Epithelial cell of umbilical artery (primary cell): Measurements from ENCODE around the gene ZNF524. TPM values are rescaled to one million over a fixed set of nuclear protein-coding genes. Genes with fewer than 3 reads are reported as not detected.

Experiments
- total RNA-seq: library from RNA; depleted of rRNA; stranded (reverse); fragments of >200 nt; gene quantifications from 2 replicates; pipeline ENCODE4 v1.2.3, GENCODE V29; 2014

Gene ZNF524, protein sequence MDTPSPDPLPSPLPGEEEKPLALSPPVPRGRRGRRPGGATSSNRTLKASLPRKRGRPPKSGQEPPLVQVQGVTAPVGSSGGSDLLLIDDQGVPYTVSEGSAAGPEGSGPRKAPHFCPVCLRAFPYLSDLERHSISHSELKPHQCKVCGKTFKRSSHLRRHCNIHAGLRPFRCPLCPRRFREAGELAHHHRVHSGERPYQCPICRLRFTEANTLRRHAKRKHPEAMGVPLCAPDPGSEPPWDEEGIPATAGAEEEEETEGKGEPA
- 7.8 and 10.3 TPM in 2 replicates for total RNA-seq

DNA sequence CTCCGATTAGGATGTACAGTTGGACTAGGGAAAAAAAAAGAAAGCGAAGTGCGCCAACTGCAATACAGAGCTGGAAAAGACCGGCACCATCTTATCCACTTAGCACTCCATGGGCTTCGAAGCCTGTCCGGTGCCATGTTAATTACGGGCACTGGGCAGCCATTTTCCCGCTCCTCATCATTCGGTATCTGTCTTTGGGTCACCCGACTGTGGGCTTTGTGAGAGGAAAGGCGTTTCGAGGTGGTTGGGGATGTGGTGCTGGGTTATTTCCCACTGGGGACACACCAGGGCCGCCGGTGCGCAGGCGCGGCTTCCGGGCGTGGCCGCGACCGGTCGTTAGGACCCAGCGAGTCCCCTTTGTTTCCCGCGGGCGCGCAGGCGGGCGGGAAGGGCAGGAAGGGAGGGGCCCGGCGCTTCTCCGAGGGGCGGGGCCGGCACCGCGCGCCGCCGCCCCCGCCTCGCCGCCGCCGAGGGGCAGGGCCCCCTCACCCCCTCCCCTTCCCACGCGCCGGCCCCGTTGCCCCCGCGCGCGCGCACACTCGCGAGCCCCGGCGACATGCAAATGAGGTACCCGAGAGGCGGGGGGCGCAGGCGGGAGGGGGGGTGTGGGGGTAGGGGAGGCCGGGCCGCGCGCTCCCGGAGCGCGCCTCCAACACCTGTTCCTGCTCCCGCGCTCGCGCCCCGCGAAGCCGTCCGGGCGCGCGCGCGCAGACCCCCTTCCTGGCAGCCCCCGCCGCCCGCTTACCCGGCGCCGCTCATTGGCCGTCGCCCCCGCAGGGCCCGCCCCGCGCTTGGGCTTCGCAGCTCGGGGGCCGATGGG, at the start of gene ZNF524:
ZNF524 (plus strand) TSS at position 447 of the 820 bp plus-strand sequence. CDS start 1,825 bp downstream, outside the sequence.

DNA sequence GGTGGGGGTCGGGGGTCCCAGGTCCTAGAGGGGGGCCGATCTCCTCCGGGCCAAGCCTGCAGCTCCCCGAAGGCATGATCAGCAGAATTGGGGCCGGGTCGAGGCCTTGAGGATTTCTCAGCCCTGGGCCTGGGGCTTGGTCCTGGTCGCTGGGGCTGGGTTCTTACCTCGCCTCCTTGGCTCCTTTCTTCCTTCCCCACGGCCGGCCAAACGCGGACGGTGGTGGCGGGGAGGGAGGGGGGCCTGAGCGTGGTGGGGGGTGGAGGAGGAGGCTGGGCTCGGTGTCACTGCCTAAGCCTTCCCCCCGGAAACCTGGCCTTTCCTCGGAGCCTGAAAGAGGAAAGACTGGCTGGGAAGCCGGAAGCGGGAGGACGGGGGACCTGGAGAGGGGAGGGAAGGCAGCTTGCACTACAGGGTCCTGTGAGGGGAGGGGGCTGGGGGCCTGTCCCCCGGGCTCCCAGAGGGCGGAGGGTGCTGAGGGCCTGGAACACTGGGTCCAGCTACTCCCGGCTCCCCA, 19.4 kb upstream of the ZNF524 start, which contains the start of gene ZNF579:
ZNF579 (minus strand) TSS at position 221 of the 517 bp plus-strand sequence. CDS start 1,209 bp downstream, outside the sequence.

DNA sequence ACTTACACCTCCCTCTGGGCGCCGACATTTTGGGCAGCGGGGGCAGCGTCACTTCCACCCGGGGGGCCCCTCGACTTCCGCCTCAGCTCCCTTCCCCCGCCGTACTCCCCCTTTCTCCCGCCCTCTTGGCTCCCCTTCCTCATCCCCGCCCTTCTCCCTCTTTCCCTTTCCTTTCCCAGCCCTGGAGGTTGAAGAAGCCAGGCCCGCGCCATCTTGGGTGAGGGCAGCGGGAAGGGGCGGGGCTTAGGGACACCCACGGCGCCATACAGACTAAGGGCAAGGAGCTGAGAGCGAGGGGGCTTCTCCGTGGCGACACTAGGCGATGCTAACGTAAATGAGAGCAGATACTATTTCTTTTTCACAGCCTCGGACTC, 633 bp upstream of the ZNF524 start, which contains the start of gene FIZ1:
FIZ1 (minus strand) TSS at position 50 of the 374 bp plus-strand sequence. CDS start 1,652 bp downstream, outside the sequence.

DNA sequence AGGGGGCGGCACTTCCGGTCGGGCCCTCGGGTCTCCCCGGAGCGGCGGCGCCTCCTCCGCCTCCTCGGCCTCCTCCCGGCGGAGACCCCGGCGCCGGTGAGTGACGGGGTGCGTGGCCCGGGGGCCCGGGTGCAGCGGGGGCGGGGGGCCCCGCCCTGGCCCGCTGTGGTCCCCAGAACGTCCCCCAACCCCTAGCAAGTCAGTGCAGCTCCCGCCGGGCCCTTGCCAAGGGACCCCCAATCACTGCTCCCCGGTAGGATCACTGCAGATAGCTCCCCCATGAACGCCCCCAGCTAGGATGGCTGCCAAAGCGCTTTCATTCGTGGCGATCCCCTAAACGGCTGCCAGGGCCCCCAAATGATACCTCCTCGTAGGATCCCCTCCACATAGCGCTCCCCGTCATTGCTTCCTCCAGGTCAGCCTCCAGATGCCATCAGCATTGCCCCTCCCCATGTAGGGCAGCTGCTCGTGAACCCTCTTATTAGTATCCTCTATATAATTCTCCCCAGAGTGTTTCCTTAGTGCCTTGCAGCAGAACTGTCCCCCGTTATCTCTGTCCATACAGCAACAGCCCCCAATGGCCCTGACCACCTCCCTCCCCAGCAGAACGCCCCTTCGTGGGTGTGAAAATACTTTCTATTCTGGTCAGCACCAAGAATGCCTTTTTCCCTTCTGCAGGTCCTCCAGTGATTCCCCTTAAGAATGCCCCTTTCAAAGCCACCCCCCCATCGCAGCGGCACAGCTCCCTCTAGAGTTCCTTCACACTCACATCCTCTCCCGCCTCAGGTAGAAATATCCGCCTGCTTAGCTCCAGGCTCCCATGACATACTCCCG, 5.8 kb downstream of the ZNF524 start, which contains the start of gene ZNF865:
ZNF865 (plus strand) TSS at position 11 of the 834 bp plus-strand sequence. CDS start 7,972 bp downstream, outside the sequence.

DNA sequence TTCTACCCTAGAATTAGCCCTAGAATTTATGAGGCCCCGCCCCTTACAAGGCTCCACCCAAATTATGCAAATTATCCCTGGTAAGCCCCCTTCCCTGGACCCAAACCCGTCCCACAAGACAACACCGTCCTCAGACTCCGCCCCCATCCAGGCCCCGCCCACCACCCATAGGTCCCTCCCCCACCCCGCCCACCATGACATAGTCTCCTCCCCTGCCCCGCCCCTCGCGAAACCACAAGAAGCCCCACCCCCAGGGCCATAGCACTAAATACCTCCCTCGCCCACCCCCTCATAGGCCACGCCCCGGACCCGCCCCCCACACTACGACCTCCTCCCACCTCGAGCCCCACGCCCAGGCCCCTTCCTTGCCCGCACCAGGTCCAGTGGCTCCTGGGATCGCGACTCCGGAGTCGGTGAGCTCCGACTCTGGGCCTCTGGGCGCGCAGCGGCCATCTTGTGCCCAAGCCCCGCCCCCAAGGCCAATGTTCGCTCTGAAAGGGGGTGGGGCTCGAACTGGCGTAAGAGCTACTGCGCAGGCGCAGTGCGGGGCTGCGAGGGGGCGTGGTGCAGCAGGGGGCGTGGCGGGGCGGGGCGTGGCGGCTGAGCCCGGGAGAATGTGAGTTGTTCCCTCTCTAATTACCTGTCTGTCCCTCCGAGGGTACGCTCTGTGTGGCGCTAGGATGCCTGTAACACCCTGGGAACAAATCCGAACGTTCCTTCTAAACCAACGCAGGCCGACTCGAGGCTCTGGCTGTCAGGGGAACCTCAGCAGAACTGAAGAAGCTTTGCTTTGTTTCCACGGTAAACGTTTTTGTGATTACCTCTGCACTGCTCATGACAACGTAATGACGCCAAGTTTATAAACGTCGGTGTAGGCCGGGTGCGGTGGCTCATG, 24.3 kb downstream of the ZNF524 start, which contains the start of gene ZNF784:
ZNF784 (minus strand) TSS at position 458 of the 895 bp plus-strand sequence; CDS start at position 453, 5 bp downstream.

DNA sequence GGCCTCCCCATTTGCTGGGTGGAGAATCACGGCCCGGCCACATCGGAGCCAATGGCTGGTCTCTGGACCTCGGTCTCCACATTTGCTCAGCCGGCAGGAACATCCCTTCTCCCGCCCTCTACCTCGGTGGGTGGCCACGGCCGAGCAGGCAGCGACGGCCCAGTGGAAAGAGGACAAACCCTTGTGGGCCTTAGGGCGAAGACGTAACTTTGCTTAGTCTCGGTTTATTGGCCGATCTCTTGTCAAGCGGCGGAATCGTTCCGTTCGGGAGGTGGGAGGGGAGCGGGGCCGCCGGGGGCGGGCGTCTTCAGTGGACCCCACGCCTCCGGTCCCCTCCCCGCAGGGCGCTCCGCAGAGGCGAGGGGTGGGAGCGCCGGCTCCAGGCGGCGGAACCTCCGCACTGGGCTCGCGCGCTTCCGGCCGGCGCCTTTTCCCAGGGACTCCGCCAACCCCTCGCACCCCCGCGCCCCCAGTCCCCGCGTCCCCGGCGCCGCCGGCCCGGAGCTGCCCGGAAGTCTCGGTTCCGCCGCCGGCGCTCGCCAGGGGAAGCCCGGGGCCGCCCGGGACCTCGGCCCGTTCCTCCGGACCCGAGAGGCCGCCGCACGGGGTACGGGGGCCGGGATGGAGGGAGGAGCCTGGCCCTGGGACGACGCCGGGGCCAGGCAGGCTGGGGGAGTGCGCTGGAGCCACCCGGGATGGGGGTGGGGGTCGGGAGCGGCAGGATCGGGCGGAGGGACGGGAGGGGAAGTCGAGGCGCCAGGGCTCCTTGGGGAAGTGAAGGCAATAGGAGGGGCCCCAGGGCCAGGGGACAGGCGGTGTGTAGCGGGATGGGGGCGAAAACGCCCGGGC, 40.7 kb downstream of the ZNF524 start, which contains the start of gene ZNF580:
ZNF580 (plus strand) TSS at position 426 of the 849 bp plus-strand sequence. CDS start 1,507 bp downstream, outside the sequence.

DNA sequence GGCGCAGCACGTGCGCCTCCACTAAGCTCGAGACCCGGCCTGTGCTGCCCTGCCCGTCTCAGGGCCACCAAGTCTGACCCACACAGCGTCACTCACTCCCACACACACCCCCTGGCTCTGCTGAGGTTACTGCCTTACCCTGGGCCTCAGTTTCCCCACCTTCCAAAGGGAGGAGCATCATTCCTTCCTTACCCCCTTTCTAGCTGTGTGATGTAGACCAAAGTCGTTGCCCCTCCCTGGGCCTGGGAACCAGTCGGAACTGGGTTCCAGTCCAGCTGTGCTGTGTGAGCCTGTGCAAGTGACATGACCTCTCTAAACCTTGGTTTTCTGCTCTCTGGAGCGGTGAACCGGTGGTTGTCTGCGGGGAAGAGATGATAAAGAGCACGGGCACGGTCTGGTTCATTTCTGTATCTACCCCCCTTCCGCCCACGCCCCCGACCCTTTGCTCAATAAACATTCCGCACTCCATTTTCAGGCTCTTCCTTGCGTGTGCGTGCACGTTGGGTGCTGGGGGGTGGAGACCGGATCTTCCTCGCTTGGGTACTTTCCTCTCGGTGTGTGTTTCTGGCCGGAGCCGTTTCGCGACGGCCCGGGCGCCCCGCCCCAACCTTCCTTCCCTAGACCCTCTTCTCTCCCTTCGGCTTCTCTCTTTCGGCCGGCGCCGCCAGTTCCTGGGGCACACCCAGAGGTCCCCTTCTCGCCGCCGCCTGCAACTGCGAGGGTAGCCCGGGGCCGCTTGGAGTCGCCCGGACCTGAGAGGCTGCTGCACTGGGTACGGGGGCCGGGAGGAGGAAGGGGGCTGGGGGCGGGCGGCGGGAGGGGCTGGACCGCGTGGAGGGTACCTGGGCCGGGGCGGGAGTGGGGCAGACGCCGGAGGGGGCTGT, 43.2 kb downstream of the ZNF524 start, which contains the start of gene ZNF581:
ZNF581 (plus strand) TSS at position 647 of the 884 bp plus-strand sequence. CDS start 923 bp downstream, outside the sequence.

DNA sequence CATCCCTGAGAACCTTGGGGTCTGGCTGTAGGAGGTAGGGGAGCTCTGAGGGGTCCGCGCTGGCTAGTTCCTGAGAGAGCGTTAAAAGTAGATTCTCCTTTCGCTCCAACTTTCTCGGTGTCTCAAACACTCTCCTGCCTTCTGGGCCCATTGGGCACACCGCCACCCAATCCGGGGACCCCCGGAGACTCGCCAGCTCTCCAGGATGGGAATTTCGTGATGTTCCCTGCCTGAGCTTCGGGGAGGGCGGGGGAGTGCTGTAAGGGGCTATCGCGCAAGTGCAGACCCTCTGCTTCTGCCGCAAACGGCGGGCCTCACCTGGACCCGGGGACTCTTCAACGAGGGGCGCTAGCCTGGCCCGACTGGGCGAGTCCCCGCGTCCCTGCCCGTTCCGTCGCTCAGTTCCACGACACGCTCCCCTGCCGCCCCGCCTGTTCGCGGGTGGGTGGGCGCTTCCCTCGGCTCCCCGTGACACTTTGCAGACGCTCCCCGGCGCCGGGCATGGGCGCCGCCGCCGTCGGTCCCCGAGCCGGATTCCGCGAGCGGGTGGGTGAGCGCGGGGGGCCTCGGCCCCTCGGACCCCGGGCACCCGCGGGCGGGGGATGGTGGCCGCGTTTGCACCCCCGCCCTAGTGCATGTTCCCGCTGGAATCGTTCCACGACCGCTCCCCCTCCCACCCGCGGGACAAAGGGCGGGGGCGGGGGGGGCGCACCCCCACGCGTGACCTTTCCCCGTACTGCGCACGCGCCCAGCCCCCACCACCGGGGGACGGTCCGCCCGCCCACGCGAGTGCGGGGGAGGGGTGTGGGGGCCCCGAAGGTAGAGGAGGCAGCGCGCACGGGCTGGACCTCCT, 47.9 kb downstream of the ZNF524 start, which contains the start of gene CCDC106:
CCDC106 (plus strand) TSS at position 481 of the 853 bp plus-strand sequence. CDS start 835 bp downstream, outside the sequence.

Other genes with a start within 250 kb of the ZNF524 start
- under 0.01 TPM in 1 of 2 replicates, not detected in the other for gene COX6B2, start 245.6 kb upstream of the ZNF524 start, total RNA-seq
- gene GARIN5B, start 237.0 kb upstream of the ZNF524 start, total RNA-seq, result not detected in 2 replicates
- 0.46 and 2.6 TPM in 2 replicates for gene IL11, start 229.8 kb upstream of the ZNF524 start, total RNA-seq
- not detected in 2 replicates for gene TMEM190, start 223.5 kb upstream of the ZNF524 start, total RNA-seq
- gene TMEM238, start 216.0 kb upstream of the ZNF524 start, total RNA-seq, result 0.65 TPM in 1 of 2 replicates, not detected in the other
- gene RPL28, start 214.4 kb upstream of the ZNF524 start, total RNA-seq, result 112 and 274 TPM in 2 replicates
- 168 and 599 TPM in 2 replicates for gene UBE2S, start 192.5 kb upstream of the ZNF524 start, total RNA-seq
- gene SHISA7, start 157.0 kb upstream of the ZNF524 start, total RNA-seq, result not detected in 2 replicates
- gene ISOC2, start 138.6 kb upstream of the ZNF524 start, total RNA-seq, result 50.6 and 74.1 TPM in 2 replicates
- gene C19orf85, start 135.5 kb upstream of the ZNF524 start, total RNA-seq, result not detected in 2 replicates
- 0.30 and 2.6 TPM in 2 replicates for gene ZNF628, start 123.7 kb upstream of the ZNF524 start, total RNA-seq
- gene NAT14, start 115.1 kb upstream of the ZNF524 start, total RNA-seq, result 11.7 and 18.2 TPM in 2 replicates
- 0.32 and 2.3 TPM in 2 replicates for gene SSC5D, start 111.9 kb upstream of the ZNF524 start, total RNA-seq
- not detected in 2 replicates for gene SBK2, start 63.2 kb upstream of the ZNF524 start, total RNA-seq
- gene SBK3, start 54.7 kb upstream of the ZNF524 start, total RNA-seq, result 0.32 TPM in 1 of 2 replicates, not detected in the other
- 3.2 TPM in 2 replicates for gene ZNF579, start 19.4 kb upstream of the ZNF524 start, total RNA-seq
- 1.8 and 2.6 TPM in 2 replicates for gene FIZ1, start 771 bp upstream of the ZNF524 start, total RNA-seq
- gene ZNF865, start 5.4 kb downstream of the ZNF524 start, total RNA-seq, result 0.61 and 0.65 TPM in 2 replicates
- gene ZNF784, start 24.3 kb downstream of the ZNF524 start, total RNA-seq, result 3.6 and 3.8 TPM in 2 replicates
- 1.9 and 2.7 TPM in 2 replicates for gene ZNF580, start 40.7 kb downstream of the ZNF524 start, total RNA-seq
- 16.1 and 21.4 TPM in 2 replicates for gene ZNF581, start 43.4 kb downstream of the ZNF524 start, total RNA-seq
- gene CCDC106, start 47.9 kb downstream of the ZNF524 start, total RNA-seq, result 7.6 and 7.8 TPM in 2 replicates
- 87.7 and 143 TPM in 2 replicates for gene U2AF2, start 54.7 kb downstream of the ZNF524 start, total RNA-seq
- 19.2 and 50.8 TPM in 2 replicates for gene EPN1, start 74.9 kb downstream of the ZNF524 start, total RNA-seq
- gene NLRP9, start 138.1 kb downstream of the ZNF524 start, total RNA-seq, result not detected in 2 replicates
- gene RFPL4A, start 158.8 kb downstream of the ZNF524 start, total RNA-seq, result under 0.01 TPM in 1 of 2 replicates, not detected in the other
- gene RFPL4AL1, start 168.8 kb downstream of the ZNF524 start, total RNA-seq, result not detected in 2 replicates
- gene NLRP11, start 231.7 kb downstream of the ZNF524 start, total RNA-seq, result not detected in 2 replicates
- not detected in 2 replicates for gene NLRP4, start 236.3 kb downstream of the ZNF524 start, total RNA-seq